Nephron (organoid): ENCODE results near the gene S100A1.
A peak's percentile ranks its signal among the peaks of the same experiment; 100 is the strongest.

Source experiments
- H3K27ac Mint-ChIP-seq, 3 experiments: 2 replicates each; pipeline ENCODE4 v1.8.0; 2020; ENCODE audit warnings: mixed read lengths in 3 of 3, mild to moderate bottlenecking in 2 of 3, moderate library complexity in 1 of 3
- H3K27me3 Mint-ChIP-seq: 2 replicates; pipeline ENCODE4 v1.8.0; 2021; ENCODE audit warnings: low read depth, mild to moderate bottlenecking, moderate library complexity, mixed read lengths
- H3K36me3 Mint-ChIP-seq: 2 replicates; pipeline ENCODE4 v1.8.0; 2020; ENCODE audit warnings: low read depth, mixed read lengths
- H3K4me1 Mint-ChIP-seq: 2 replicates; pipeline ENCODE4 v1.8.0; 2020; ENCODE audit warnings: mixed read lengths
- H3K4me3 Mint-ChIP-seq, 3 experiments: 2 replicates each; pipeline ENCODE4 v1.8.0; 2020; ENCODE audit warnings: mild to moderate bottlenecking in 3 of 3, mixed read lengths in 3 of 3, moderate library complexity in 2 of 3
- H3K9me3 Mint-ChIP-seq: 2 replicates; pipeline ENCODE4 v1.8.0; 2020; ENCODE audit warnings: mixed read lengths
- CTCF ChIP-seq, 3 experiments: fragments of 200-600 bp; sonication (generic); IDR thresholded peaks; one replicate each; pipeline ENCODE4 v1.5.0; 2021; ENCODE audit warnings: antibody characterized with exemption in 3 of 3; ENCODE audit not compliant: unreplicated experiment in 3 of 3

The S100A1 gene

GRCh38 chr1:153677718-153678518, 49.7 kb downstream of the S100A1 start:
- H3K36me3 Mint-ChIP-seq = no peaks in the 10 kb centered on the region
- TF ChIP-seq CTCF (IDR thresholded peaks at IDR 0.05; ENCODE audit: unreplicated experiment in 3 of 3) = peak; percentile 92 to 95 (median 92)
- no peaks in the 10 kb centered on the region for H3K9me3 Mint-ChIP-seq
- peaks cover 49% of the 10 kb centered on the region for H3K27me3 Mint-ChIP-seq
- peak overlapping the region; percentile 84 to 93 (median 85) for H3K4me3 Mint-ChIP-seq
- H3K27ac Mint-ChIP-seq = peak overlapping the region in 2 of 3 experiments; percentile 5 to 7
- peaks cover 20% of the 10 kb centered on the region for H3K4me1 Mint-ChIP-seq

- H3K4me3 Mint-ChIP-seq = peak within 1 kb of the TSS; percentile 84 to 93 (median 85)
- H3K36me3 Mint-ChIP-seq = peaks cover 4% of the 10 kb centered on the region
- peak within 1 kb of the TSS in 2 of 3 experiments; percentile 80 to 86 for H3K27ac Mint-ChIP-seq
- no peaks in the 10 kb centered on the region for H3K9me3 Mint-ChIP-seq
- H3K27me3 Mint-ChIP-seq = peaks cover 56% of the 10 kb centered on the region
- TF ChIP-seq CTCF (IDR thresholded peaks at IDR 0.05; ENCODE audit: unreplicated experiment in 3 of 3) = no peak
- H3K4me1 Mint-ChIP-seq = peaks cover 20% of the 10 kb centered on the region
Observed at GRCh38 chr1:153678519-153679336, 50.5 kb downstream of the S100A1 start, which contains the start of gene NPR1. TSS of gene NPR1 (plus strand) at chr1:153678688. CDS start at chr1:153679109, 421 bp downstream.

- peaks cover 8% of the 10 kb centered on the region for H3K36me3 Mint-ChIP-seq
- peak; percentile 27 to 32 (median 31) for TF ChIP-seq CTCF (IDR thresholded peaks at IDR 0.05; ENCODE audit: unreplicated experiment in 3 of 3)
- no peaks in the 10 kb centered on the region for H3K9me3 Mint-ChIP-seq
- peaks cover 56% of the 10 kb centered on the region for H3K27me3 Mint-ChIP-seq
- peak overlapping the region; percentile 84 to 89 (median 85) for H3K4me3 Mint-ChIP-seq
- H3K27ac Mint-ChIP-seq = peak overlapping the region; percentile 28 to 89 (median 51)
- peaks cover 20% of the 10 kb centered on the region for H3K4me1 Mint-ChIP-seq
Observed at GRCh38 chr1:153679337-153680119, 51.3 kb downstream of the S100A1 start.

- H3K4me3 Mint-ChIP-seq = peak overlapping the region; percentile 84 to 89 (median 85)
- H3K27ac Mint-ChIP-seq = peak overlapping the region; percentile 28 to 89 (median 51)
- no peak for TF ChIP-seq CTCF (IDR thresholded peaks at IDR 0.05; ENCODE audit: unreplicated experiment in 3 of 3)
Observed at GRCh38 chr1:153680120-153680403, 51.8 kb downstream of the S100A1 start.

More at GRCh38 chr1:153680120-153680403, 51.8 kb downstream of the S100A1 start:
- Mint-ChIP-seq H3K36me3 (peaks cover 8% of the 10 kb centered on the region), H3K4me1 (peaks cover 20% of the 10 kb centered on the region), H3K27me3 (peaks cover 56% of the 10 kb centered on the region), H3K9me3 (no peaks in the 10 kb centered on the region)
